ENCODE results near the gene FOXP3.

GRCh38 chrX:49308604-49309269, 44.2 kb upstream of the FOXP3 start:
- TF ChIP-seq JUND (IDR thresholded peaks at IDR 0.05; ENCODE audit: low read length): no peak
- TF ChIP-seq, protein P1, sequence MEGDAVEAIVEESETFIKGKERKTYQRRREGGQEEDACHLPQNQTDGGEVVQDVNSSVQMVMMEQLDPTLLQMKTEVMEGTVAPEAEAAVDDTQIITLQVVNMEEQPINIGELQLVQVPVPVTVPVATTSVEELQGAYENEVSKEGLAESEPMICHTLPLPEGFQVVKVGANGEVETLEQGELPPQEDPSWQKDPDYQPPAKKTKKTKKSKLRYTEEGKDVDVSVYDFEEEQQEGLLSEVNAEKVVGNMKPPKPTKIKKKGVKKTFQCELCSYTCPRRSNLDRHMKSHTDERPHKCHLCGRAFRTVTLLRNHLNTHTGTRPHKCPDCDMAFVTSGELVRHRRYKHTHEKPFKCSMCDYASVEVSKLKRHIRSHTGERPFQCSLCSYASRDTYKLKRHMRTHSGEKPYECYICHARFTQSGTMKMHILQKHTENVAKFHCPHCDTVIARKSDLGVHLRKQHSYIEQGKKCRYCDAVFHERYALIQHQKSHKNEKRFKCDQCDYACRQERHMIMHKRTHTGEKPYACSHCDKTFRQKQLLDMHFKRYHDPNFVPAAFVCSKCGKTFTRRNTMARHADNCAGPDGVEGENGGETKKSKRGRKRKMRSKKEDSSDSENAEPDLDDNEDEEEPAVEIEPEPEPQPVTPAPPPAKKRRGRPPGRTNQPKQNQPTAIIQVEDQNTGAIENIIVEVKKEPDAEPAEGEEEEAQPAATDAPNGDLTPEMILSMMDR (IDR thresholded peaks at IDR 0.05; ENCODE audit: control extremely low read depth in 1 of 3, insufficient read depth in 1 of 3, low read depth in 1 of 3, low read length in 3 of 3): no peak
- no peak for TF ChIP-seq POLR2A (IDR thresholded peaks at IDR 0.05; ENCODE audit: control extremely low read depth in 1 of 2, low read depth in 2 of 2, low read length in 2 of 2)
- no peak for TF ChIP-seq PHF8 (conservative IDR thresholded peaks at IDR 0.05; ENCODE audit: low read depth, low read length)
- TF ChIP-seq HDAC2 (IDR thresholded peaks at IDR 0.05; ENCODE audit: borderline replicate concordance in 1 of 2, low read depth in 2 of 2, low read length in 2 of 2): no peak
- no peak for TF ChIP-seq CBX5 (IDR thresholded peaks at IDR 0.05; ENCODE audit: low read depth, low read length)
- TF ChIP-seq SIX5 (IDR thresholded peaks at IDR 0.05; ENCODE audit: low read depth, low read length): no peak
- TF ChIP-seq CHD7 (IDR thresholded peaks at IDR 0.05; ENCODE audit: insufficient replicate concordance, low read length): no peak
- TF ChIP-seq BRCA1 (IDR thresholded peaks at IDR 0.05; ENCODE audit: low read depth, low read length): no peak
- no peak for TF ChIP-seq CHD2 (IDR thresholded peaks at IDR 0.05; ENCODE audit: low read length)
- no peak for TF ChIP-seq CREB1 (IDR thresholded peaks at IDR 0.05)

Data from H1 (cell line).